Left ventricle myocardium inferior (tissue), 1 donor: ENCODE results near the gene IGSF1. TPM values are rescaled to one million over a fixed set of nuclear protein-coding genes. Genes with fewer than 3 reads are reported as not detected.

Experiments used
- DNase-seq: peaks from one replicate; pipeline ENCODE4 v3.0.0-alpha.2; 2020
- H3K27ac ChIP-seq: fragments of 200-600 bp; replicated peaks from 2 replicates; pipeline ENCODE4 v1.8.0; 2021
- H3K27me3 ChIP-seq: fragments of 200-600 bp; 2 replicates; pipeline ENCODE4 v1.8.0; 2021; ENCODE audit warnings: low read depth
- H3K36me3 ChIP-seq: fragments of 200-600 bp; 2 replicates; pipeline ENCODE4 v1.8.0; 2021
- H3K4me1 ChIP-seq: fragments of 200-600 bp; 2 replicates; pipeline ENCODE4 v1.8.0; 2021
- H3K4me3 ChIP-seq: fragments of 200-600 bp; 2 replicates; pipeline ENCODE4 v1.8.0; 2021; ENCODE audit warnings: mild to moderate bottlenecking, moderate library complexity
- H3K9me3 ChIP-seq: fragments of 200-600 bp; replicated peaks from 2 replicates; pipeline ENCODE4 v1.8.0; 2021
- CTCF ChIP-seq: fragments of 200-600 bp; IDR thresholded peaks from 2 replicates; pipeline ENCODE4 v1.8.0; 2021; ENCODE audit warnings: antibody characterized with exemption, mild to moderate bottlenecking, borderline replicate concordance
- intact Hi-C: fragments of 100-400 bp; cut with micrococcal nuclease; formaldehyde crosslinking; loops from one replicate; pipeline ENCODE4 v1.11.0; 2022
- total RNA-seq: library from RNA; stranded (reverse); fragmentation: NEBNext Ultra II Directional; extraction: Animal tissue kit (Norgen Biotek cat#: 25700); gene quantifications from one replicate; pipeline ENCODE4 v1.2.1, GENCODE V29; 2021
- donor health status: DM: no; HTN: yes; CAD: no; lungs with severe emphysema.

The IGSF1 gene
- total RNA-seq, 1 donor from 2014 or later, result 2.4 TPM

DNA sequence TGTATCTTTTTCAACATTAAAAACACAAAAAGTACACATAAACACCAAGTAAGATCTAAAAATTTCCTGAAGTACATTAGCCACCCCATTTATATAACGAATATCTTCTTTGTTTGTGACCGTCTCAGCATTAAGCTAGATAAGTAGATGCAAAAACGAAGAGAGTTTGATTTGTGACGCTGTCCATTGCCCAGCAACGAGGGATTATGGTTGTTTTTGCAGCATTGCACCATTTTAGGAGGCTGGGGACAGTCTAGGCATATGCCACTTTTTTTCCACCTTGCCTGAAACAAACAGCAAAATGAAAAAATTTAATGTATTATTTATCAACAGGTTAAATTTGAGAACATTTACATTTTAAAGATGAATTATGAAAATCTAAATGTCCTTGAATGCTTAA is 12.0 kb upstream of the IGSF1 start:
- Histone ChIP-seq H3K9me3 (no peaks in the 10 kb centered on the region), H3K27ac (no peak overlapping the region), H3K27me3 (no peaks in the 10 kb centered on the region), H3K36me3 (no peaks in the 10 kb centered on the region), H3K4me1 (no peaks in the 10 kb centered on the region), H3K4me3 (no peak overlapping the region)
- TF ChIP-seq CTCF, result no peak
- no peak for DNase-seq
- intact Hi-C loops, result no loop called here

GRCh38 chrX:131298846-131299245 is 9.7 kb upstream of the IGSF1 start:
- DNase-seq, result no peak
- H3K36me3 ChIP-seq, result no peaks in the 10 kb centered on the region
- TF ChIP-seq CTCF, result no peak
- H3K4me1 ChIP-seq, result no peaks in the 10 kb centered on the region
- intact Hi-C loops, result no loop called here
- no peak overlapping the region for H3K4me3 ChIP-seq
- H3K27ac ChIP-seq, result no peak overlapping the region
- no peaks in the 10 kb centered on the region for H3K27me3 ChIP-seq
- H3K9me3 ChIP-seq, result no peaks in the 10 kb centered on the region

DNA sequence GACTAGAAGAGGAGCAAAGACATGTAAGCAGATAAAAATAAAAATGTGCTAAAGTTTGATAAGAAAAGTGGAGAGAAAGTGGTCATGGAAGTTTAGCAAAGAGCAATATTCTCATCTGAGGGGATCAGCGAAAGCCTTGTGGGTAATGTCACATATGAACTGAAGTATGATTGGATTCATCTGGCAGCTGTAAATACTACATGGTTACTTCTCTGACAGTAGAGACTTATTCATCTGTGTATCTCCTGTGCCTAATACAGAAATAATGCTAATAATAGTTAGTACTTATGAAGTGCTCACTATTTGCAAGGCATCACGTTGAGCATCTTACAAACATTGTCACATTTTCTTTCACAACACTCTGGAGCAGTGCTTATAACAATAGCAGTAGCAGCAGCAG is 8.9 kb upstream of the IGSF1 start:
- TF ChIP-seq CTCF, result no peak
- Histone ChIP-seq H3K36me3 (no peaks in the 10 kb centered on the region), H3K4me1 (no peaks in the 10 kb centered on the region), H3K4me3 (no peak overlapping the region), H3K27ac (no peak overlapping the region), H3K9me3 (no peaks in the 10 kb centered on the region), H3K27me3 (no peaks in the 10 kb centered on the region)
- DNase-seq, result no peak
- intact Hi-C loops, result no loop called here

DNA sequence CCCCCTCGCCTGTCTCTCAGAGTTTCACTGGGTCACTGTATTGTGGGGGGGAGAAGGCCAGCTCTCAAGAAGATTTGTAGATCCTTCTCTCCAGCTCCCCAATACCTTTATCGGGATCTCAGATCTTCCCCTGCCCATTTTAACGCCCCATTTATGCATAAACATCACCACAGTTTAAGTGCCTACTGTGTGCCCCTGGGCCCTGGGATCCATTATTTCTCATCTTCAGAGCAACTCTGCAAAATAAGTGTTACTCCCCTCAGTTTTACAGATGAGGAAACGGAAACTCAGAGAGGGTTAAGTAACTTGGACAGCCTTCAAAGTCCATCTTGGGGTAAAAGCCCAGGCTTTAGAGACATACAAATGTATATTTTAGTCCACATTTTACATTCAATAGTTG is 421 bp upstream of the IGSF1 start:
- DNase-seq, result no peak
- Histone ChIP-seq H3K36me3 (no peaks in the 10 kb centered on the region), H3K9me3 (no peaks in the 10 kb centered on the region), H3K4me3 (peak overlapping the region; percentile 50), H3K27me3 (no peaks in the 10 kb centered on the region), H3K4me1 (no peaks in the 10 kb centered on the region), H3K27ac (no peak overlapping the region)
- TF ChIP-seq CTCF, result no peak
- intact Hi-C loops, result no loop called here

GRCh38 chrX:131288188-131288587 is 918 bp downstream of the IGSF1 start:
- H3K4me1 ChIP-seq, result no peaks in the 10 kb centered on the region
- no peak overlapping the region for H3K27ac ChIP-seq
- H3K27me3 ChIP-seq, result no peaks in the 10 kb centered on the region
- TF ChIP-seq CTCF, result no peak
- H3K36me3 ChIP-seq, result no peaks in the 10 kb centered on the region
- no peak for DNase-seq
- no peaks in the 10 kb centered on the region for H3K9me3 ChIP-seq
- intact Hi-C loops, result no loop called here
- H3K4me3 ChIP-seq, result peak overlapping the region; percentile 50
